K562 (cell line): ENCODE results near the gene PSAP. TPM values are rescaled to one million over a fixed set of nuclear protein-coding genes. Genes with fewer than 3 reads are reported as not detected.
A peak's percentile ranks its signal among the peaks of the same experiment; 100 is the strongest.

Experiments used
- ATF2 ChIP-seq: sonication (generic); formaldehyde crosslinking; IDR thresholded peaks from 2 replicates; pipeline ENCODE4 v1.8.1; 2022; ENCODE audit warnings: missing genetic modification reagents
- CHD4 ChIP-seq: fragments of 200-600 bp; sonication (generic); IDR thresholded peaks from 3 replicates; pipeline ENCODE4 v1.6.1; 2012; ENCODE audit warnings: low read depth, mild to moderate bottlenecking, mixed read lengths, low read length, inconsistent platforms; ENCODE audit not compliant: insufficient read depth, insufficient replicate concordance, poor library complexity, severe bottlenecking
- EP300 ChIP-seq: IDR thresholded peaks from 2 replicates; pipeline ENCODE4 v1.6.1; 2012; ENCODE audit warnings: low read length, improper control_type of control experiment
- FOXO4 ChIP-seq: fragments of 450-650 bp; formaldehyde crosslinking; IDR thresholded peaks from 2 replicates; pipeline ENCODE4 v1.4.0; 2020; ENCODE audit warnings: mild to moderate bottlenecking, moderate library complexity
- JUNB ChIP-seq: fragments of 450-650 bp; formaldehyde crosslinking; conservative IDR thresholded peaks from 2 replicates; pipeline ENCODE4 v1.4.0; 2020; ENCODE audit warnings: mild to moderate bottlenecking
- NEUROD1 ChIP-seq: fragments of 150-350 bp; IDR thresholded peaks from 2 replicates; pipeline ENCODE4 v1.6.1; 2014; ENCODE audit warnings: borderline replicate concordance, low read length, low read depth; ENCODE audit not compliant: partially characterized antibody
- POLR2AphosphoS5 ChIP-seq: IDR thresholded peaks from 2 replicates; pipeline ENCODE4 v1.6.1; 2011; ENCODE audit warnings: mild to moderate bottlenecking, low read depth, low read length, moderate library complexity; ENCODE audit not compliant: control insufficient read depth, insufficient read depth
- SFPQ ChIP-seq: fragments of 200-400 bp; formaldehyde crosslinking; IDR thresholded peaks from 2 replicates; pipeline ENCODE4 v1.6.1; 2017; ENCODE audit warnings: mild to moderate bottlenecking, low read depth, low read length, moderate library complexity
- TFAM ChIP-seq: fragments of 250-450 bp; sonication (Bioruptor Pico); conservative IDR thresholded peaks from 2 replicates; pipeline ENCODE4 v1.5.0; 2021; ENCODE audit warnings: mild to moderate bottlenecking, moderate library complexity
- ZNF584 ChIP-seq: fragments of 200-800 bp; sonication (Bioruptor generic); IDR thresholded peaks from 2 replicates; pipeline ENCODE4 v1.6.1; 2016; ENCODE audit warnings: low read depth, mild to moderate bottlenecking, missing genetic modification characterization, missing compliant biosample characterization
- polyA plus RNA-seq, 8 experiments: library from polyadenylated mRNA; depleted of rRNA in 4 of 8; stranded (reverse) in 5 of 8; unstranded in 3 of 8; fragments of >200 nt; fragmentation: Nextera tagmentation in 2 of 8; fragmentation: Illumina TruSeq in 1 of 8; extraction: Ambion mirVana in 2 of 8; extraction: Trizol in 1 of 8; gene quantifications; 2 replicates each; pipeline versions ENCODE4 v1.2.1 to v1.2.3, GENCODE V29; 2011 to 2014; ENCODE audit warnings: inconsistent platforms in 1 of 8, missing spikeins in 1 of 8
- total RNA-seq, 7 experiments: library from RNA; depleted of rRNA in 6 of 7; stranded (reverse); fragments of >200 nt in 6 of 7; fragmentation: Illumina TruSeq in 2 of 7; extraction: Trizol in 2 of 7; gene quantifications; 2 replicates each; pipeline versions ENCODE4 v1.2.1 to v1.2.3, GENCODE V29; 2011 to 2021; ENCODE audit warnings: low replicate concordance in 1 of 7
- TF ChIP-seq, protein P1 (sequence below): fragments of 450-650 bp; IDR thresholded peaks from 2 replicates; pipeline ENCODE4 v1.7.0; 2016; ENCODE audit warnings: borderline replicate concordance
- TF ChIP-seq, protein P2 (sequence below), 2 experiments: fragments of 150-350 bp in 1 of 2; IDR thresholded peaks; 2 replicates each; pipeline ENCODE4 v1.6.1; 2012 to 2016; ENCODE audit warnings: low read depth in 2 of 2, low read length in 2 of 2, mild to moderate bottlenecking in 1 of 2, moderate library complexity in 1 of 2

The PSAP gene
- total and polyA plus RNA-seq, 9 of the 15 experiments (the other 6 are each of a cell fraction or from before 2014, with no cell fraction given) = 245 to 700 (median 429) TPM

DNA sequence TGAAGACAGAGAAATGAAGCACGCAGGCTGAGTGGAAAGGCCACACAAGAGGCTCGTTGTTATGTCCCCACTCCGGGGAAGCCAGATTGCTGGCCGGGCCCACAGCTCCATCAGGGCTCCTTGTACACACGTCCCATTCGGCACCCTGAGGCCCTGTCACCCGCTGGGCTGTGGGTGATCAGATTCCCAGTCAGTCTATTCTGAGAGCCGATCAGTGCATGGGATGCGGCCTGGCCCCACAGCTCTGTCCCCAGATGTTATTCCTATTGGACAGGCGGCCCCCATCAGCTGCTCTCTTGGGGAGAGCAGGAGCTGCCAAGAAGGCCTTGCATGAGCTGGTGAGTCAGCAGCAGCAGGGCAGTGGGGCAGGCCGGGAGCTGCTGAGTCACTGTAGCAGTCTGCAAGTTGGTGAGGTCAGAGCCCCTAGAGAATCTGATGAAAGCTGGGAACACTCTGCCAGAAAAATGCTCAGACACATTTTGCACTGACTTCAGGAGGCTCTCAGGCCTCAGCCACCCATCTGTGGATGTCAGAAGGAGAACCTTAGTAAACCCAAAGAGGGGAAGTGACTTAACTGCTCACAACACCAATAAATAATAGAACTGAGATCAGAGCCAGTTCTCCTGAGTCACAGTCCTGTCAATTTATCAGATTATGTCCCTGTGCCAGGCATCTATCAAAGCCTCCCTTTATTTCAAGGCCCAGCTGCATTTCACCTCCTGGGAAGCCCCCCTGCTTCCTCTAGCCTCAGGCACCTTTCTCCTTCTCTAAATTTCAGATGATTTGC lies 9.4 kb upstream of the PSAP start (continued):
- TF ChIP-seq ATF2 = peak; percentile 55; the same call in 1 of the 2 replicates
- TF ChIP-seq FOXO4 (CRISPR knock-in tag) = no peak
- TF ChIP-seq SFPQ = no peak
- TF ChIP-seq EP300 = peak; percentile 94
- TF ChIP-seq NEUROD1 = peak; percentile 88
- TF ChIP-seq CHD4 = peak; percentile 2
- TF ChIP-seq ZNF584 (CRISPR knock-in tag) = peak; percentile 89; the same call in 1 of the 2 replicates
- TF ChIP-seq TFAM (CRISPR knock-in tag) = no peak
- TF ChIP-seq, protein P1, sequence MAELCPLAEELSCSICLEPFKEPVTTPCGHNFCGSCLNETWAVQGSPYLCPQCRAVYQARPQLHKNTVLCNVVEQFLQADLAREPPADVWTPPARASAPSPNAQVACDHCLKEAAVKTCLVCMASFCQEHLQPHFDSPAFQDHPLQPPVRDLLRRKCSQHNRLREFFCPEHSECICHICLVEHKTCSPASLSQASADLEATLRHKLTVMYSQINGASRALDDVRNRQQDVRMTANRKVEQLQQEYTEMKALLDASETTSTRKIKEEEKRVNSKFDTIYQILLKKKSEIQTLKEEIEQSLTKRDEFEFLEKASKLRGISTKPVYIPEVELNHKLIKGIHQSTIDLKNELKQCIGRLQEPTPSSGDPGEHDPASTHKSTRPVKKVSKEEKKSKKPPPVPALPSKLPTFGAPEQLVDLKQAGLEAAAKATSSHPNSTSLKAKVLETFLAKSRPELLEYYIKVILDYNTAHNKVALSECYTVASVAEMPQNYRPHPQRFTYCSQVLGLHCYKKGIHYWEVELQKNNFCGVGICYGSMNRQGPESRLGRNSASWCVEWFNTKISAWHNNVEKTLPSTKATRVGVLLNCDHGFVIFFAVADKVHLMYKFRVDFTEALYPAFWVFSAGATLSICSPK = no peak; the same call in 1 of the 2 replicates
- peak; percentile 46; the same call in 1 of the 2 replicates for TF ChIP-seq POLR2AphosphoS5
- TF ChIP-seq, protein P2, sequence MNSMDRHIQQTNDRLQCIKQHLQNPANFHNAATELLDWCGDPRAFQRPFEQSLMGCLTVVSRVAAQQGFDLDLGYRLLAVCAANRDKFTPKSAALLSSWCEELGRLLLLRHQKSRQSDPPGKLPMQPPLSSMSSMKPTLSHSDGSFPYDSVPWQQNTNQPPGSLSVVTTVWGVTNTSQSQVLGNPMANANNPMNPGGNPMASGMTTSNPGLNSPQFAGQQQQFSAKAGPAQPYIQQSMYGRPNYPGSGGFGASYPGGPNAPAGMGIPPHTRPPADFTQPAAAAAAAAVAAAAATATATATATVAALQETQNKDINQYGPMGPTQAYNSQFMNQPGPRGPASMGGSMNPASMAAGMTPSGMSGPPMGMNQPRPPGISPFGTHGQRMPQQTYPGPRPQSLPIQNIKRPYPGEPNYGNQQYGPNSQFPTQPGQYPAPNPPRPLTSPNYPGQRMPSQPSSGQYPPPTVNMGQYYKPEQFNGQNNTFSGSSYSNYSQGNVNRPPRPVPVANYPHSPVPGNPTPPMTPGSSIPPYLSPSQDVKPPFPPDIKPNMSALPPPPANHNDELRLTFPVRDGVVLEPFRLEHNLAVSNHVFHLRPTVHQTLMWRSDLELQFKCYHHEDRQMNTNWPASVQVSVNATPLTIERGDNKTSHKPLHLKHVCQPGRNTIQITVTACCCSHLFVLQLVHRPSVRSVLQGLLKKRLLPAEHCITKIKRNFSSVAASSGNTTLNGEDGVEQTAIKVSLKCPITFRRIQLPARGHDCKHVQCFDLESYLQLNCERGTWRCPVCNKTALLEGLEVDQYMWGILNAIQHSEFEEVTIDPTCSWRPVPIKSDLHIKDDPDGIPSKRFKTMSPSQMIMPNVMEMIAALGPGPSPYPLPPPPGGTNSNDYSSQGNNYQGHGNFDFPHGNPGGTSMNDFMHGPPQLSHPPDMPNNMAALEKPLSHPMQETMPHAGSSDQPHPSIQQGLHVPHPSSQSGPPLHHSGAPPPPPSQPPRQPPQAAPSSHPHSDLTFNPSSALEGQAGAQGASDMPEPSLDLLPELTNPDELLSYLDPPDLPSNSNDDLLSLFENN (IDR thresholded peaks at IDR 0.05; ENCODE audit: low read depth in 2 of 2, low read length in 2 of 2) = 0 out of 4 replicates have a peak, but pooled peaks of 1 of the 2 experiments have one; percentile 61
- TF ChIP-seq JUNB = peak; percentile 96
